Measurements from ENCODE around the gene FMC1. TPM values are rescaled to one million over a fixed set of nuclear protein-coding genes. Genes with fewer than 3 reads are reported as not detected.
"Not testable (repeated sequence)": the region's sequence is repeated elsewhere in the genome, so short reads cannot be mapped to it uniquely, and the experiment has no call there.

Gene FMC1
- total and polyA plus RNA-seq, 12 donors: 24.9 to 96.3 (median 44.0) TPM

GRCh38 chr7:139304517-139304916 lies 36.6 kb upstream of the FMC1 start:
- H3K36me3 ChIP-seq: peaks cover 0 to 80% (median 10%) of the 10 kb centered on the region in 9 donors
- H3K27ac ChIP-seq: no peak overlapping the region
- ATAC-seq: no peak
- WGBS, 2 donors: 76 to 79% methylated on average over 1 of the region's 1 CpG
- H3K4me1 ChIP-seq: no peaks in the 10 kb centered on the region
- intact Hi-C loops (cut with DNase I): no loop called here
- no peak for DNase-seq
- no peaks in the 10 kb centered on the region for H3K27me3 ChIP-seq
- no peak overlapping the region for H3K4me3 ChIP-seq
- no peak for TF ChIP-seq CTCF (IDR thresholded peaks at IDR 0.05)
- H3K9me3 ChIP-seq: no peaks in the 10 kb centered on the region

- no peak for TF ChIP-seq CTCF (IDR thresholded peaks at IDR 0.05)
- Histone ChIP-seq H3K36me3 (no peaks in the 10 kb centered on the region), H3K4me3 (no peak overlapping the region), H3K9me3 (no peaks in the 10 kb centered on the region), H3K27ac (no peak overlapping the region), H3K27me3 (no peaks in the 10 kb centered on the region), H3K4me1 (no peaks in the 10 kb centered on the region)
- WGBS, 2 donors: 71 to 74% methylated on average over 5 of the region's 5 CpGs
- DNase-seq: no peak
- intact Hi-C loops (cut with DNase I): no loop called here
- ATAC-seq: peak in 1 of 8 donors; percentile 19
Observed at GRCh38 chr7:139317939-139318505, 23.1 kb upstream of the FMC1 start.

GRCh38 chr7:139321071-139321745 lies 19.9 kb upstream of the FMC1 start:
- intact Hi-C loops (cut with DNase I): no loop called here
- no peak for ATAC-seq

GRCh38 chr7:139324709-139325108 lies 16.4 kb upstream of the FMC1 start:
- H3K36me3 ChIP-seq; ATAC-seq; H3K4me1 ChIP-seq; H3K4me3 ChIP-seq; H3K9me3 ChIP-seq; intact Hi-C loops (cut with DNase I); H3K27me3 ChIP-seq; DNase-seq; H3K27ac ChIP-seq: not testable (repeated sequence)
- 95 to 97% methylated on average over 11 of the region's 11 CpGs for WGBS, 2 donors

More at GRCh38 chr7:139321071-139321745, 19.9 kb upstream of the FMC1 start:
- no peak overlapping the region for H3K4me3 ChIP-seq
- DNase-seq: no peak
- no peaks in the 10 kb centered on the region for H3K27me3 ChIP-seq
- H3K36me3 ChIP-seq: no peaks in the 10 kb centered on the region
- H3K27ac ChIP-seq: no peak overlapping the region
- 65 to 69% methylated on average over 11 of the region's 11 CpGs for WGBS, 2 donors
- no peaks in the 10 kb centered on the region for H3K4me1 ChIP-seq
- TF ChIP-seq CTCF (IDR thresholded peaks at IDR 0.05): peak in 3 of 9 donors; percentile 5 to 17 (median 7)
- H3K9me3 ChIP-seq: no peaks in the 10 kb centered on the region

- ATAC-seq (no peak), DNase-seq (no peak)
- Histone ChIP-seq H3K36me3 (no peaks in the 10 kb centered on the region), H3K4me1 (no peaks in the 10 kb centered on the region), H3K27ac (no peak overlapping the region), H3K4me3 (no peak overlapping the region), H3K27me3 (no peaks in the 10 kb centered on the region), H3K9me3 (no peaks in the 10 kb centered on the region)
- 57 to 75% methylated on average over 2 of the region's 2 CpGs for WGBS, 2 donors
- no peak for TF ChIP-seq CTCF (IDR thresholded peaks at IDR 0.05)
- intact Hi-C loops (cut with DNase I): no loop called here
Observed at GRCh38 chr7:139328375-139328774, 12.8 kb upstream of the FMC1 start.

Data from heart right ventricle (tissue), 16 donors.